Effector CD4-positive, alpha-beta T cell (primary cell): ENCODE measurements around the gene FAM185A.
"Not testable (repeated sequence)": the region's sequence is repeated elsewhere in the genome, so short reads cannot be mapped to it uniquely, and the experiment has no call there.

Experiments used
- DNase-seq: peaks from one replicate; pipeline ENCODE4 v3.0.0-alpha.2; 2020

FAM185A gene

GRCh38 chr7:102780926-102781325, 32.1 kb downstream of the FAM185A start:
- not testable (repeated sequence) for DNase-seq

GRCh38 chr7:102788770-102789169, 40.0 kb downstream of the FAM185A start:
- DNase-seq = not testable (repeated sequence)

DNA sequence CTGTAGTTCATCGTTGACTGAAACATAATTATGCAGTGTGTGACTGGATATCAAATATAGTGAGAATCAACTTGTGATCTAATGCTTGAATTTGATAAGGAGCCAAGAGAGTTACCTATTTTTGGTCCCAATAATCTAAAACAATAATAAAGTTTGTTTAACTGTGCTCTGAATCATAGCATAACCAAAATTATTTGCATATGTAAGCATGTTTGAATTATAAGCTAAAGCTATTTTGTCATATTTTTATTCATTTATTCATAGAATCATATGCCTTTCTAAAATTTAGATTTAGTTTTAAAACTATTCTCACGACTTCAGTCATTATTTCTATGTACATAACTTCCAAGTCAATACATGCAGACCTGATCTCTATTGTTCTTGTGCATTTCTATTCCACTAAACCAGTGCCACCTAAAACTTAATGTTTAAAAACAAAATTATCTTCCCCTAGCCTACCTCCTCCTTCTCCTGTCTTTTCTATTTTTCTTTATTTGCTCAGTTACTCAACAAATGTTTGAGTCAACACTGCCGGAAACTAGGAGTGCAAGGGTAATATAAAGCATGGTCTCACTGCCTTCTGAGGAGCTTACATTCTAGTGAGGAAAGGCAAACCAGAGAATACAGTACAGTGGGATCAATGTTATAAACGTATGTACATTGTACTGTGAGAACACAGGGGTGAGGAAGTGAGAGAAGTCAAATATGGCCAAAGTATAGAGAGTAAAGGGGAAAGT, 41.7 kb downstream of the FAM185A start:
- not testable (repeated sequence) for DNase-seq

DNA sequence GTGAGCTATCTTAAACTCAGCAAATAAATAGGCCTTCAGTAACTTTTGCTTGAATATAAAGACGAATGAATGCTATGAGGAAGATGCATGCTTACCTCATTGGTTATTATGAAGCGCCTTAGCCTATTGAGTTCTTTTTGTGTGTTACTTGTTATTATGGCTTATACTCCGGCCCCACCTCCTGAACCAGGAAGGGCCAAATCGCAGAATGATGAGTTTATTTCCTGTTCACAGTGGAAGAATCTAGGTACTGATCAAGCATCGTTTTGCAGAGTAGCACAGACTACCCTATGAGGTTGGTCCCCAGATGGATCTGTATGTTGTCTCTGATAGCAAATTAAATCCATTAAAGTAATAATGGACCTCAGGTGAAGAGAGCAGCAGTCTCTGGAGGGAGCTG, 42.6 kb downstream of the FAM185A start:
- not testable (repeated sequence) for DNase-seq

GRCh38 chr7:102791831-102792230, 43.0 kb downstream of the FAM185A start:
- not testable (repeated sequence) for DNase-seq

DNA sequence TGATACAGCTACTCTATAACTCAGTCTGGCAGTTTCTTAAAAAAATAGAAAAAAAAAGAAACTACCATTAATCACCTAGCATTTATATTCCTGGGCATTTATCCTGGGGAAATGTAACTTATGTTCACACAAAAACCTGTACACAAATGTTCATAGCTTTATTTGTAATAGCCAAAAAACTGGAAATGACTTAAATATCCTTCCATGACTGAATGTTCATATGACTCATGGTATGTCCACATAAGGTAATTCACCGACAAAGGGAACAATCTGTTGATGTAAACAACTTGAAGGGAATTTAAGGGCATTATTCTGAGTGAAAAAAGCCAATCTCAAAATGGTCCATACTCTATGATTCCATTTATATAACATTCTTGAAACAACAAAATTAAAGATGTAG, 45.8 kb downstream of the FAM185A start:
- not testable (repeated sequence) for DNase-seq

DNA sequence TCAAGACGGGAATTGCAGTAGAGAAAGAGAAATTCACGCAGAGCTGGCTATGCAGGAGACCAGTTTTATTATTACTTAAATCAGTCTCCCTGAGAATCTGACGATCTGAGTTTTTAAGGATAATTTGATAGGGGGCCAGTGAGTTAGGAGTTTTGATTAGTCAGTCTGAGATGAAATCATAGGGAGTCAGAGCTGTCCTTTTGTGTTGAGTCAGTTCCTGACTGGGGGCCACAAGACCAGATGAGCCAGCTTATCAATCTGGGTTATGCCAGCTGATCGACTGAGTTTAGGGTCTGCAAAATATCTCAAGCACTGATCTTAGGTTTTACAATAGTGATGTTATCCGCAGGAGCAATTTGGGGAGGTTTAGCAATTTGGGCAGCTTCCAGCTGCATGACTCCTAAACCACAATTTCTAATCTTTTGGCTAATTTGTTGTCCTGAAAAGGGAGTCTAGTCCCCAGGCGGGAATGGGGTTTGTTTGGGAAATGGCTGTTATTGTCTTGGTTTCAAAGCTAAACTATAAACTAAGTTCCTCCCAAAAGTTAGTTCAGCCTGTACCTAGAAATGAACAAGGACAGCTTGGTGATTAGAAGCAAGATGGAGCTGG, 47.3 kb downstream of the FAM185A start:
- not testable (repeated sequence) for DNase-seq

- no peak for DNase-seq
Observed at GRCh38 chr7:102806613-102807012, 57.8 kb downstream of the FAM185A start.

- no peak for DNase-seq
Observed at GRCh38 chr7:102810916-102811315, 62.1 kb downstream of the FAM185A start.

GRCh38 chr7:102811942-102812678, 63.3 kb downstream of the FAM185A start:
- no peak for DNase-seq

DNA sequence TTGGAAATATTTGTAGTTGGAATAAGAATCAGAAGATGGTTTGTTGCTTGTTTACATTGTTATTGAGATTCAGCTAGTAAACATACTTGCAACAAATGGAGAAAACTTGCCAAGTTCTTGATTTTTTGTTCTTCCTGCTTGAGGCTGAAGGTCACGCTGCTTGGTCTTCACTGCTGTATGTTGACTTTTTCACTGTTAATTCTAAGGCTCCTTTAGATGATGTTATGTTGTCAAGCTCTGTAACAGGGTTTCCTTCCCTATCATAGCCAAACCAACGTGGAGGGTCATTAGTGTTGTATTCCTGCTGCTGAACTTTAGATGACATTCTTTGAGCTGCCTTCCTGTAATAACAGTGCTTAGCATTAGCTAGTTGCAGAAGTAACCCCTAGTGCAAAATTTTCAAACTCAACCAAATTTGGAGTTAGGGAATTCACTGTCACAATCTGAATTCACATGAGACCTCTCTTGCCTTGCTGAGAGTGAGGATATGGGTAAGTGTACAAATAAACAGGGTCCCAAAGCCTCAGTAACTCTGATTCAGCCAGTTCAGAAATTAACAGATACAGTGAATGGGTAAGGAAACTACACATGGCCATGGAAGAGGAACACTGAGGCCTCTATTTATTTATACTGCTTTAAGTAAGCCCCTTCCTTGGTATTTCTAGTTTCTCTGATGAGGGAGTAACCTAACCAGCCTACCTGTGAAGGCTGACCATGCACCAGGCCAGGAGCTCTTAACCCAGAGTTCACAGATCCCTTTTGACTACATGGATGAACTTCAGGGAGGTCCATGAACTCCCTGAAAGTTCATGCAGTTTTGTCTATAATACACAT, 64.6 kb downstream of the FAM185A start:
- no peak for DNase-seq

DNA sequence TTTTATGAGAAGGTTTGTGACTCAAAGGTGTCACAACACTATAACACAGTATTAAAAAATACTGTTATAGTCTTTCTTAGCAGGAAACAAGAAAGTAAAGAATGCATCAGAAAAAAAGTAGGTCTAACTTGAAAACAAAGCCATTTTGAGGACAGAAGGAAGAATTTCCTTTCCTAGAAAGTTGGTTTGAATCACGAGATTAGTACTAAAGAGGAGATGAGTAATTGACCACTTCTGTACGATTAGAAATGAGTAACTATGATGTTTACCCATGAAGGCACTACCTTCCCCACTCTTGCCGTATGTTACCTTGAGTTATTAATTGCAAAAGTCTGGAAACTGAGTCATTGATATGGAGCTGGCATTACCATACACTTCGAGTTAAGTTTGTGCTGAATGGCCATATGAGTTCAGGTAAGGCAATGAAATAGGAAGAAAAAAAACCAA, 65.2 kb downstream of the FAM185A start:
- no peak for DNase-seq

DNA sequence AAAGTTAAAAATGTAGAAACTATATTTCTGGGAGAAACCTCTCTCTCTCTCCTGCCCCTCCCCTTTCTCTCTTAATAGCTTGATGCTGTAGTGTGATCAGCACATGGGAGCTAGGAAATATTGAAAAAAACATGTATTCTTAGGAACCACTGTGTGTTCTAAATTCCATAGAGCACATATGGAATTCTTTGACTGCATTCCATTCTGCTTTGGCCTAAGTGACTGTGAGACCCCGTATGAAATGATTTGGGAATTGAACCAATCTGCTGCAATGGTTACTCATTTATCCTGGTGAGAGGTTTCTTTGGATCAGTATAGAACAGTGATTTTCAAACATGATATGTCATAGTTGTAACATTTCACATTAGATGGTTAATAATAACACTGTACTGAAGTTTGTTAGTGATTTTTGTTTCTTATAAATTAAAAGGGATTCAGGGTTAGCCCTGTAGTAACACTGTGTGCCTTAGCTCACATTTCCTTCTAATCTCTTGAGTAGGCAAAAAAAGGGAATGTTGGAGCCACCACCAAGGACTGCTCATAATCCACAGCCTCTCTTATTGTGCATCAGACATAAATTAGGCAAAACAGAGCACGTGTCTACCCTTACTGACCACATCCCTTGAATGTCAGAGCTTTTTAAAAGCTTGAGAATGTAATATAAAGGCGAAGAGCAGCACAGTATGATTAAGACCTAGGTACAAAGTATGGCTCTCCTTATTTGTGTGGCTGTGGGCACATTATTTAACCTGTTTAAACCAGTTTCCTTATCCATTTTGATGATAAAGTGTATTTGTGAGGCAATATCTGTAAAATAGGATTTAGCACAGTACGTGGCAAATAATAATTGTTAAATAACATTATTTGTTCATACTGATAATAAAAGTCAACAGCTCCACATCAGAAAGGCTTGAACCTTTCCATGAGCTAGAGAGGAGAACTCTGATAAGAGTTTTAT, 69.1 kb downstream of the FAM185A start:
- DNase-seq = no peak

DNA sequence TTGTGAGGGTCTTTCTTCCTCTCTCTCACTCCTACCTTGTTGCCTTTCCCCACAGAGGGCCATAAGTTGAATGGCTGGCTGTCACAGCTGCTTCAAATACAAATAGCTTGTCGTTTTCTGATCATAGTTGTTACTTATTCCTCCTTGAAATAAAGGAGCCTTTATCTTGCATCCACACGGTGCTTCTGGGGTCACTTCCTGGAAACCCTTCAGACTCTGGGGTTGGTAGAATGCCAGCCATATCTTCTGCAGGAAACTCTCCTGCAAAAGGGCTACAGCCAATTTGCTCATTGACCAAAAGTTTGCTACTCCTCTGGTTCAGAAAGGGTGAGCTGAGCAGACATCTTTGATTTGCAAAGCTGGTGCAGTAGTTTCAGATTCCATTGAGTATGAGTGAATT, 70.4 kb downstream of the FAM185A start:
- DNase-seq = no peak

DNA sequence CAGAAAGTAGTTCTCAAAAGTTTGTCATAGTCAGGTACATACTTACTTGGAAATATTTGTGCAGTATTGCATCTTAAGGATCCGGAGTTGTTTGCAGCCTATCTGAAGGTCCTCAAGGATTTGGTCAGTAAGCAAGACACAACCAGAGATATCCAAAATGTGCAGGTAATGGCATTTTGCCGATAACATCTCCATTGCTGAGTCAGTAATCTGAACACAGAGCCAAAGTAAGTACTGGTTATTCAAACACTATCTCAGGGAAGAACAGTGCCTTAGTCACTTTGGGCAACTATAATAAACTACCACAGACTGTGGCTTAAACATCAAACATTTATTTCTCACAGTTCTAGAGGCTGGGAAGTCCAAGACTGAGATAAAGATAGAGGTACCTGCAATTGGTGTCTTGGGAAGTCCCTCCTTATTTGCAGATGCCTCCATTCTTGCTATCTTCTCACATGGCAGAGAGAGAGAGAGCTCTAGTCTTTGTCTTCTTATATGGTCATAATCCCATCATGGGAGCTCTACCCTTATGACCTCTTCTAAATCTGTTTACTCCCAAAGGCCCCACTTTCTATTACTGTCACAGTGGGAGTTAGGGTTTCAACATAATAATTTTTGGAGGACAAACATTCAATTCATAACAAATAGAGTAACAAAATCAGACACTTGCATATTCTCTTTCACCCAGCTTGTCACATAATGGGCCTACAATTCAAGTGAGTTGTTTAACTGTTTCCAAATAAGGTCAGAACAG, 73.4 kb downstream of the FAM185A start:
- no peak for DNase-seq

- DNase-seq = no peak
Observed at GRCh38 chr7:102823390-102824119, 74.8 kb downstream of the FAM185A start.

DNA sequence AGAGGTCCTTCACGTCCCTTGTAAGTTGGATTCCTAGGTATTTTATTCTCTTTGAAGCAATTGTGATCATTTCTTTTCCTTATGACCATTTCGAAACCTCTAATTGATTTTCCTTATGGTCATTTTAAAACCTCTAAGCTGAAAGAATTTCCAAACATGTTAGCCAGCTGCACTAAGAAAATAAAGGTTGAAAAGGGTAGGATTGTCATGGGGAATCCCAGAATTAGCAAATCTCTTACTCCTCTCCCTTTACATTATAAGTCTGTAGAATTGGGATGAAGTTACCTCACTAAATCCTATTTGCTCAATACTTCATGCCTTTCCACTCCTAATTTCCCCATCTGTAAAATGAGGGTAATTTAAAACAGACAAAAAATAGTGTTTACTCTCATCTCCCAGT, 79.5 kb downstream of the FAM185A start:
- no peak for DNase-seq

DNA sequence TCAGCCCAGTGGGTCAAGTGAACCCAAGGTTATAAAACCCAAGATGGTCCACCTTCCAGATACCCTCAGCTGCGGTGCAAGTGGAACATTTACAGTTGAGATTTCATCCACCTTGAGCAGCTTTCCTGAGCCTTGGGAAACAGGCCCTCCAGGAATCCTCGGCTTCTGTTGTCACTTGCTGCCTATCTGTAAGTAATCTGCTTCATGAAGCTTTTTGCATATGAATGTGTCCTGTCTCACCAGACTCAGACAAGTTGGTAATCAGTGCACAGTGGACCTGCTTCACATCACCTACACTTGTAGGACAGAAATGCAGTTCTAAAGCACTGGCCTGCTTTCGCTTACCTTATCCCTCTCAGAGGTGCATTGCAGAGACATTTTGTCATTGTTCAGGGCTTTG, 80.3 kb downstream of the FAM185A start:
- DNase-seq = no peak

GRCh38 chr7:102830197-102830596, 81.4 kb downstream of the FAM185A start:
- no peak for DNase-seq

GRCh38 chr7:102832674-102833073, 83.9 kb downstream of the FAM185A start:
- DNase-seq = no peak
